IMR-90 (cell line): ENCODE results near the gene PACSIN2. TPM values are rescaled to one million over a fixed set of nuclear protein-coding genes. Genes with fewer than 3 reads are reported as not detected.

Experiments used
- ATAC-seq: fragments of 200-7000 bp; cut with Tn5 transposase; 2 replicates; pipeline ENCODE4 v1.9.1; 2020; ENCODE audit warnings: low read depth, mild to moderate bottlenecking, moderate library complexity
- BruUV-seq: library from RNA; stranded (reverse); fragments of 400-500 nt; replicated peaks from 2 replicates; lab custom pipeline; 2021; lab: Mats Ljungman, UMichigan
- CTCF ChIA-PET: fragments of 300-600 bp; formaldehyde crosslinking; extraction: SDS; loops from one replicate; lab custom pipeline; 2021; ENCODE audit warnings: antibody characterized with exemption; lab: Yijun Ruan, JAX
- POLR2A ChIA-PET: fragments of 300-600 bp; sonication (Branson Sonifier 250); formaldehyde crosslinking; loops from one replicate; lab custom pipeline; 2022; ENCODE audit warnings: antibody characterized with exemption; ENCODE audit not compliant: unreplicated experiment; lab: Charles Lee
- DNase-seq: peaks from one replicate; pipeline ENCODE4 v3.0.0; 2013
- H2AFZ ChIP-seq: replicated peaks from 2 replicates; pipeline ENCODE3; 2013; ENCODE audit warnings: low read length, mild to moderate bottlenecking; ENCODE audit not compliant: poor library complexity
- H2AK5ac ChIP-seq: 2 replicates; pipeline ENCODE4 v1.6.1; 2013; ENCODE audit warnings: low read depth, low read length, inconsistent platforms
- H2AK9ac ChIP-seq: replicated peaks from 2 replicates; pipeline ENCODE3; 2013; ENCODE audit warnings: mild to moderate bottlenecking, low read depth, low read length, moderate library complexity; ENCODE audit not compliant: poor library complexity
- H2BK120ac ChIP-seq: 2 replicates; pipeline ENCODE4 v1.6.1; 2013; ENCODE audit warnings: low read depth, low read length, inconsistent platforms
- H2BK15ac ChIP-seq: 3 replicates; pipeline ENCODE4 v1.6.1; 2013; ENCODE audit warnings: low read depth, low read length, inconsistent platforms
- H2BK20ac ChIP-seq: 2 replicates; pipeline ENCODE4 v1.6.1; 2013; ENCODE audit warnings: low read depth, mild to moderate bottlenecking, inconsistent platforms, low read length, moderate library complexity
- H2BK5ac ChIP-seq: 2 replicates; pipeline ENCODE4 v1.6.1; 2013; ENCODE audit warnings: mild to moderate bottlenecking, low read depth, low read length, inconsistent platforms; ENCODE audit not compliant: poor library complexity, severe bottlenecking
- H3K14ac ChIP-seq: replicated peaks from 2 replicates; pipeline ENCODE4 v1.6.1; 2013; ENCODE audit warnings: low read depth, low read length, inconsistent platforms
- H3K18ac ChIP-seq: 2 replicates; pipeline ENCODE4 v1.6.1; 2013; ENCODE audit warnings: low read depth, low read length, control low read depth
- H3K23ac ChIP-seq: 2 replicates; pipeline ENCODE4 v1.6.1; 2013; ENCODE audit warnings: low read depth, low read length, inconsistent platforms
- H3K27ac ChIP-seq: 2 replicates; pipeline ENCODE4 v1.5.1; 2013; ENCODE audit warnings: mild to moderate bottlenecking, control low read depth, low read length; ENCODE audit not compliant: insufficient read depth
- H3K27me3 ChIP-seq: 2 replicates; pipeline ENCODE4 v1.6.1; 2013; ENCODE audit warnings: low read length; ENCODE audit not compliant: control insufficient read depth, insufficient read depth
- H3K36me3 ChIP-seq: 2 replicates; pipeline ENCODE4 v1.6.1; 2013; ENCODE audit warnings: low read length, mixed read lengths; ENCODE audit not compliant: control insufficient read depth, insufficient read depth
- H3K4ac ChIP-seq: 2 replicates; pipeline ENCODE4 v1.6.1; 2013; ENCODE audit warnings: low read depth, low read length, inconsistent platforms
- H3K4me1 ChIP-seq: 2 replicates; pipeline ENCODE4 v1.6.1; 2013; ENCODE audit warnings: low read length, mixed read lengths; ENCODE audit not compliant: control insufficient read depth, insufficient read depth
- H3K4me2 ChIP-seq: 2 replicates; pipeline ENCODE4 v1.6.1; 2013; ENCODE audit warnings: low read depth, mild to moderate bottlenecking, control low read depth, low read length, moderate library complexity
- H3K4me3 ChIP-seq: 2 replicates; pipeline ENCODE4 v1.5.1; 2013; ENCODE audit warnings: low read depth, mild to moderate bottlenecking, control low read depth, low read length, moderate library complexity; ENCODE audit not compliant: insufficient read depth
- H3K56ac ChIP-seq: 2 replicates; pipeline ENCODE4 v1.6.1; 2013; ENCODE audit warnings: low read length, inconsistent platforms; ENCODE audit not compliant: insufficient read depth; ENCODE audit errors: extremely low read depth
- H3K79me1 ChIP-seq, 2 experiments: 2 replicates each; pipeline ENCODE4 v1.6.1; 2013; ENCODE audit warnings: low read length in 2 of 2, inconsistent platforms in 1 of 2, low read depth in 1 of 2
- H3K9ac ChIP-seq: 2 replicates; pipeline ENCODE4 v1.6.1; 2013; ENCODE audit warnings: low read depth, low read length, control low read depth
- H3K9me1 ChIP-seq: 2 replicates; pipeline ENCODE4 v1.6.1; 2013; ENCODE audit warnings: low read length, inconsistent platforms; ENCODE audit not compliant: insufficient read depth
- H3K9me3 ChIP-seq: 2 replicates; pipeline ENCODE4 v1.6.1; 2013; ENCODE audit warnings: low read length; ENCODE audit not compliant: control insufficient read depth, insufficient read depth
- H4K20me1 ChIP-seq: 2 replicates; pipeline ENCODE4 v1.6.1; 2013; ENCODE audit warnings: low read length, inconsistent platforms; ENCODE audit not compliant: insufficient read depth
- H4K5ac ChIP-seq: 2 replicates; pipeline ENCODE4 v1.6.1; 2013; ENCODE audit warnings: mild to moderate bottlenecking, low read depth, low read length, control low read depth
- H4K8ac ChIP-seq, 2 experiments: 2 replicates each; pipeline ENCODE4 v1.6.1; 2013; ENCODE audit warnings: low read depth in 2 of 2, low read length in 2 of 2, control low read depth in 1 of 2, inconsistent platforms in 1 of 2
- H4K91ac ChIP-seq: 2 replicates; pipeline ENCODE4 v1.6.1; 2013; ENCODE audit warnings: low read depth, low read length, inconsistent platforms; ENCODE audit not compliant: insufficient read depth
- BHLHE40 ChIP-seq: fragments of 150-350 bp; IDR thresholded peaks from 2 replicates; pipeline ENCODE4 v1.6.1; 2016; ENCODE audit warnings: mild to moderate bottlenecking, low read depth, low read length
- CEBPB ChIP-seq: IDR thresholded peaks from 2 replicates; pipeline ENCODE4 v1.6.1; 2012; ENCODE audit warnings: low read depth, low read length, improper control_type of control experiment
- CHD1 ChIP-seq: IDR thresholded peaks from 2 replicates; pipeline ENCODE4 v1.6.1; 2012; ENCODE audit warnings: low read depth, low read length, improper control_type of control experiment
- ELK1 ChIP-seq: fragments of 150-350 bp; IDR thresholded peaks from 2 replicates; pipeline ENCODE4 v1.6.1; 2016; ENCODE audit warnings: low read depth, mild to moderate bottlenecking, low read length, moderate library complexity, borderline replicate concordance
- FOS ChIP-seq: fragments of 150-350 bp; IDR thresholded peaks from 2 replicates; pipeline ENCODE4 v1.6.1; 2016; ENCODE audit warnings: low read depth, low read length
- MAZ ChIP-seq: IDR thresholded peaks from 2 replicates; pipeline ENCODE4 v1.6.1; 2012; ENCODE audit warnings: low read depth, mild to moderate bottlenecking, low read length, improper control_type of control experiment, moderate library complexity, borderline replicate concordance
- MXI1 ChIP-seq: IDR thresholded peaks from 2 replicates; pipeline ENCODE4 v1.6.1; 2012; ENCODE audit warnings: low read depth, mild to moderate bottlenecking, low read length, moderate library complexity, borderline replicate concordance
- NFE2L2 ChIP-seq: fragments of 150-350 bp; IDR thresholded peaks from 2 replicates; pipeline ENCODE4 v1.6.1; 2016; ENCODE audit warnings: low read depth, mild to moderate bottlenecking, low read length
- POLR2A ChIP-seq: IDR thresholded peaks from 2 replicates; pipeline ENCODE4 v1.6.1; 2012; ENCODE audit warnings: mild to moderate bottlenecking, low read depth, low read length
- RAD21 ChIP-seq: IDR thresholded peaks from 2 replicates; pipeline ENCODE4 v1.6.1; 2012; ENCODE audit warnings: low read length, improper control_type of control experiment
- RCOR1 ChIP-seq: IDR thresholded peaks from 2 replicates; pipeline ENCODE4 v1.6.1; 2012; ENCODE audit warnings: mild to moderate bottlenecking, low read length, improper control_type of control experiment; ENCODE audit not compliant: insufficient replicate concordance
- RFX5 ChIP-seq: IDR thresholded peaks from 2 replicates; pipeline ENCODE4 v1.8.0; 2012; ENCODE audit warnings: low read depth, mild to moderate bottlenecking, low read length, moderate library complexity
- SMC3 ChIP-seq: fragments of 150-350 bp; IDR thresholded peaks from 2 replicates; pipeline ENCODE4 v1.6.1; 2016; ENCODE audit warnings: low read depth, mild to moderate bottlenecking, antibody characterized with exemption, low read length, moderate library complexity
- WGBS, 2 experiments: methylation state at CpG; one replicate each; pipeline versions ENCODE4 v1.1.5 to v1.1.7; 2013; ENCODE audit warnings: missing lambda C conversion rate in 2 of 2; ENCODE audit not compliant: insufficient read length in 1 of 2; ENCODE audit errors: extremely low coverage in 2 of 2; 5-methylcytosine and 5-hydroxymethylcytosine counted together
- dilution Hi-C: fragments of 300-500 bp; cut with HindIII; formaldehyde crosslinking; loops from one replicate; pipeline ENCODE4 v1.14.3; 2018; ENCODE audit warnings: low sequenced_read_pairs; ENCODE audit not compliant: unreplicated experiment
- in situ Hi-C: fragments of 300-500 bp; cut with MboI; formaldehyde crosslinking; loops from 3 replicates; pipeline ENCODE4 v1.14.3; 2019; ENCODE audit warnings: low sequenced_read_pairs, inconsistent platforms, mixed read lengths
- intact Hi-C: fragments of 100-400 bp; cut with micrococcal nuclease; formaldehyde crosslinking; loops from 2 replicates; pipeline ENCODE4 v1.10.0; 2022
- polyA plus RNA-seq, 3 experiments: library from polyadenylated mRNA; depleted of rRNA; stranded (reverse); fragments of >200 nt; gene quantifications; 2 replicates each; pipeline ENCODE4 v1.2.3, GENCODE V29; 2012; ENCODE audit warnings: low replicate concordance in 1 of 3
- total RNA-seq: library from RNA; depleted of rRNA; stranded (reverse); fragments of >200 nt; gene quantifications from 2 replicates; pipeline ENCODE4 v1.2.3, GENCODE V29; 2012

Gene PACSIN2
- total and polyA plus RNA-seq, 2 of the 4 experiments (the other 2 are of a cell fraction): 85.0 to 118 TPM

GRCh38 chr22:42879371-42880021 lies 135.5 kb downstream of the PACSIN2 start:
- dilution Hi-C loops: no loop called here
- POLR2A ChIA-PET: no interaction called here
- DNase-seq (no peak), ATAC-seq (no peak)
- Histone ChIP-seq H3K4me3 (no peak overlapping the region), H3K27ac (no peak overlapping the region), H3K4me1 (no peaks in the 10 kb centered on the region), H3K36me3 (peaks cover 80% of the 10 kb centered on the region), H3K9me3 (no peaks in the 10 kb centered on the region), H3K23ac (no peak overlapping the region), H2AK5ac (no peak overlapping the region), H2BK20ac (no peak overlapping the region), H3K9me1 (no peaks in the 10 kb centered on the region), H2AFZ (no peak overlapping the region), H3K4me2 (no peak overlapping the region), H3K9ac (no peak overlapping the region), H4K91ac (no peak overlapping the region), H3K4ac (no peak overlapping the region), H4K5ac (no peak overlapping the region), H3K27me3 (no peaks in the 10 kb centered on the region), H2BK15ac (no peak overlapping the region), H2BK120ac (no peak overlapping the region), H2AK9ac (no peak overlapping the region), H4K8ac (no peak overlapping the region), H3K56ac (no peak overlapping the region), H2BK5ac (no peak overlapping the region), H3K18ac (no peak overlapping the region), H3K79me1 (peaks cover 11 to 15% of the 10 kb centered on the region in 2 experiments), H3K14ac (no peak overlapping the region), H4K20me1 (peaks cover 7% of the 10 kb centered on the region; the same call in 1 of the 2 replicates)
- CTCF ChIA-PET: no interaction called here
- no TSS peak for BruUV-seq
- intact Hi-C loops: no loop called here
- in situ Hi-C loops: no loop called here
- TF ChIP-seq CEBPB: no peak
- no peak for TF ChIP-seq BHLHE40
- TF ChIP-seq ELK1: no peak
- no peak for TF ChIP-seq NFE2L2
- TF ChIP-seq MXI1: no peak
- no peak for TF ChIP-seq RFX5
- TF ChIP-seq SMC3: no peak
- TF ChIP-seq RCOR1: no peak
- no peak for TF ChIP-seq POLR2A
- no peak for TF ChIP-seq FOS
- no peak for TF ChIP-seq CHD1
- TF ChIP-seq RAD21: no peak
- no peak for TF ChIP-seq MAZ
- WGBS, 2 experiments: 97% methylated on average over 5 of the region's 14 CpGs; no CpG with 5 or more reads in 1 of the 2 experiments
